ENCODE results near the gene CDON.

The CDON gene

GRCh38 chr11:126101251-126101929 is 38.7 kb upstream of the CDON start:
- Histone ChIP-seq H3K4ac (ENCODE audit: low read depth, low read length) (no peak overlapping the region), H3K4me1 (ENCODE audit: control insufficient read depth, low read depth, low read length) (peaks cover 15% of the 10 kb centered on the region)
- DNase-seq = no peak

DNA sequence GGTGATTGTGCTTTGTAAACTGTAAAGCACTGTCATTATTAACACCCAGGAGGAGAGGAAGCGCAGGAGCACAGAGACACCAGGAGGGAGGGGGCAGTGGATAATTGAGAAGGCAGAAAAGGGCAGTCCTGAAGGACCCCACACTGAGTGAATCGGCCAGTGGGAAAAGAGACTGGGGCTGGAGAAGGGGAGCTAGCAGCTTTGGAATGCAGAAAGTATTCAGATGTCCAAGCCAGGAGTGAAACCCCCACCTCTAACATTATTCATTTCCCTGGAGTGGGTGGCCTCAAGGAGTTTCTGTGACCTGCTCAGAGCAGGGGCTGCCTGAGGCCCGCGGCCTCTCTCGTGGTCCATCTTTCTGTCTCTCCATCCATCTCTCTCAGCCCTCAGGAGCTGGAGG is 38.0 kb upstream of the CDON start:
- H3K23ac ChIP-seq (ENCODE audit: low read length) = no peak overlapping the region

More at GRCh38 chr11:126101251-126101929, 38.7 kb upstream of the CDON start:
- no peak overlapping the region for H4K8ac ChIP-seq (ENCODE audit: low read depth, low read length)
- no peak overlapping the region for H3K9ac ChIP-seq (ENCODE audit: low read length)
- H3K4me2 ChIP-seq (ENCODE audit: low read length) = no peak overlapping the region
- H4K5ac ChIP-seq (ENCODE audit: low read length) = no peak overlapping the region
- no peaks in the 10 kb centered on the region for H3K79me2 ChIP-seq (ENCODE audit: control insufficient read depth, insufficient read depth, low read length)
- H3K27me3 ChIP-seq (ENCODE audit: insufficient read depth, low read length, poor library complexity) = no peaks in the 10 kb centered on the region
- H2BK120ac ChIP-seq (ENCODE audit: low read depth, low read length) = no peak overlapping the region
- no peak overlapping the region for H3K18ac ChIP-seq (ENCODE audit: low read length)
- no peaks in the 10 kb centered on the region for H3K36me3 ChIP-seq (ENCODE audit: control insufficient read depth, insufficient read depth, low read length)
- no peak overlapping the region for H2BK5ac ChIP-seq (ENCODE audit: low read length)
- no CpG with 5 or more reads among the region's 11 CpGs for WGBS (ENCODE audit: extremely low coverage, insufficient coverage, low lambda C conversion rate)
- H3K79me1 ChIP-seq (ENCODE audit: low read length) = no peaks in the 10 kb centered on the region
- peak overlapping the region; percentile 46 for H3K56ac ChIP-seq (ENCODE audit: low read length)
- no peak overlapping the region for H2BK15ac ChIP-seq (replicated peaks; ENCODE audit: low read depth)
- no peak overlapping the region for H3K4me3 ChIP-seq (ENCODE audit: low read length)
- H3K23ac ChIP-seq (ENCODE audit: low read length) = no peak overlapping the region
- H3K27ac ChIP-seq (ENCODE audit: low read depth, low read length) = no peak overlapping the region
- H2AK5ac ChIP-seq (ENCODE audit: low read length) = no peak overlapping the region

DNA sequence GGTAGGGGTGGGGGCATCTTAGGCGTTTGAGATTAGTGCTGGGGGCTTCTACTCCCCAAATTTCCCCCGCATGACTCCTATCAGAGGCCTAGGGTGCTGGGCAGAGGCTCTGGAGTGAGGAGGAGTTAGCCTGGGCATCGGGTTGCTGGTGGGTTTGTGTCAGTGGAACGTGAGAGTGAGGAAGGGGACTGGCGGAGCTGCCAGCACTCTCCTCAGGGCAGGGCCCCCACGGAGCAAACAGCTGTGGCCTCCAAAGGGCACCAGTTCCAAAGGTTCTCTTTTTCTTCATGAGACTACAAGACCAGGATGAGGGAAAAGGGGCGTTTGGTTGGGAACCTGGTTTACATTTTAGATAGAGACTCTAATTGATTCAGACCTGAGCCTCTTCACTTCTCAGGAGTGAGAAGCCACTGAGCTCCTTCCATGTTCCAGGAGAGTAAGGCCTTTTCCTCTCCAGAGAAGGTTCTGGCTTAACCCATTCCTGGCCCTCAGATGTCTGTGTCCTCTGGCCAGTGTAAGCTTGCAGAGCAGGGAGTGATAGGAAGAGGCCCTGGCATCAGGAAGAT is 35.6 kb upstream of the CDON start:
- no peaks in the 10 kb centered on the region for H3K36me3 ChIP-seq (ENCODE audit: control insufficient read depth, insufficient read depth, low read length)

More for the DNA sequence above, 38.0 kb upstream of the CDON start:
- Histone ChIP-seq H4K5ac (ENCODE audit: low read length) (no peak overlapping the region), H3K79me2 (ENCODE audit: control insufficient read depth, insufficient read depth, low read length) (no peaks in the 10 kb centered on the region), H2AK5ac (ENCODE audit: low read length) (no peak overlapping the region), H3K9ac (ENCODE audit: low read length) (no peak overlapping the region), H4K8ac (ENCODE audit: low read depth, low read length) (no peak overlapping the region), H2BK5ac (ENCODE audit: low read length) (no peak overlapping the region), H3K27me3 (ENCODE audit: insufficient read depth, low read length, poor library complexity) (no peaks in the 10 kb centered on the region), H3K18ac (ENCODE audit: low read length) (no peak overlapping the region), H3K4me2 (ENCODE audit: low read length) (no peak overlapping the region), H2BK15ac (replicated peaks; ENCODE audit: low read depth) (no peak overlapping the region), H3K4ac (ENCODE audit: low read depth, low read length) (no peak overlapping the region), H2BK120ac (ENCODE audit: low read depth, low read length) (no peak overlapping the region), H3K4me1 (ENCODE audit: control insufficient read depth, low read depth, low read length) (peaks cover 15% of the 10 kb centered on the region), H3K79me1 (ENCODE audit: low read length) (no peaks in the 10 kb centered on the region), H3K27ac (ENCODE audit: low read depth, low read length) (no peak overlapping the region), H3K56ac (ENCODE audit: low read length) (peak overlapping the region; percentile 37), H3K36me3 (ENCODE audit: control insufficient read depth, insufficient read depth, low read length) (no peaks in the 10 kb centered on the region), H3K4me3 (ENCODE audit: low read length) (no peak overlapping the region)
- WGBS (ENCODE audit: extremely low coverage, insufficient coverage, low lambda C conversion rate) = no CpG with 5 or more reads among the region's 5 CpGs
- no peak for DNase-seq

DNA sequence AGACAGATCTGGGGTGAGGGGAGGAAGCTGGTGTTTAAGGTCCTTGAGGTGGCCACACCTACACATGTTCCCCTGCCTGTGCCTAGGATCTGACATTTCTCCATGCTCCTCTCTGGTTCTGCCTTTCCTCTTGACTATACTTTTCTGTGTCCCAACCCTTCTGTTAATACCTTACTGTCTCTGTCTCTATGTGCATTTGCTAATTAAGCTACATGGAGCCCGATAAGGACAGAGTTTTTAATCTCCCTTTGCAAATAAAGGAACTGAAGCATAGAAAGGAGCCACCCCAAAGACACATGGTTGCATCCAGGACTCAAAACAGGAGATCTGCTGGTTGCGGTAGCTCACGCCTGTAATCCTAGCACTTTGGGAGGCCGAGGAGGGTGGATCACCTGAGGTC is 33.1 kb upstream of the CDON start:
- Histone ChIP-seq H3K4me1 (ENCODE audit: control insufficient read depth, low read depth, low read length) (peaks cover 2% of the 10 kb centered on the region), H3K23ac (ENCODE audit: low read length) (no peak overlapping the region), H3K79me1 (ENCODE audit: low read length) (no peaks in the 10 kb centered on the region), H2BK5ac (ENCODE audit: low read length) (no peak overlapping the region), H2AK5ac (ENCODE audit: low read length) (no peak overlapping the region), H3K36me3 (ENCODE audit: control insufficient read depth, insufficient read depth, low read length) (no peaks in the 10 kb centered on the region), H3K9ac (ENCODE audit: low read length) (no peak overlapping the region), H3K56ac (ENCODE audit: low read length) (no peak overlapping the region), H3K79me2 (ENCODE audit: control insufficient read depth, insufficient read depth, low read length) (no peaks in the 10 kb centered on the region), H4K8ac (ENCODE audit: low read depth, low read length) (no peak overlapping the region), H3K27ac (ENCODE audit: low read depth, low read length) (no peak overlapping the region), H2BK120ac (ENCODE audit: low read depth, low read length) (no peak overlapping the region), H3K27me3 (ENCODE audit: insufficient read depth, low read length, poor library complexity) (no peaks in the 10 kb centered on the region), H3K4ac (ENCODE audit: low read depth, low read length) (no peak overlapping the region), H3K18ac (ENCODE audit: low read length) (no peak overlapping the region), H3K4me2 (ENCODE audit: low read length) (no peak overlapping the region), H3K4me3 (ENCODE audit: low read length) (no peak overlapping the region), H2BK15ac (replicated peaks; ENCODE audit: low read depth) (no peak overlapping the region), H4K5ac (ENCODE audit: low read length) (no peak overlapping the region)
- no CpG with 5 or more reads among the region's 4 CpGs for WGBS (ENCODE audit: extremely low coverage, insufficient coverage, low lambda C conversion rate)
- DNase-seq = no peak

More for the DNA sequence above, 35.6 kb upstream of the CDON start:
- peaks cover 2% of the 10 kb centered on the region for H3K4me1 ChIP-seq (ENCODE audit: control insufficient read depth, low read depth, low read length)
- no peaks in the 10 kb centered on the region for H3K27me3 ChIP-seq (ENCODE audit: insufficient read depth, low read length, poor library complexity)
- DNase-seq = no peak
- no peak overlapping the region for H3K9ac ChIP-seq (ENCODE audit: low read length)
- no peak overlapping the region for H4K5ac ChIP-seq (ENCODE audit: low read length)
- no peak overlapping the region for H3K56ac ChIP-seq (ENCODE audit: low read length)
- no peak overlapping the region for H3K18ac ChIP-seq (ENCODE audit: low read length)
- no peak overlapping the region for H3K4me3 ChIP-seq (ENCODE audit: low read length)
- no peak overlapping the region for H2BK120ac ChIP-seq (ENCODE audit: low read depth, low read length)
- no peak overlapping the region for H3K23ac ChIP-seq (ENCODE audit: low read length)
- H3K27ac ChIP-seq (ENCODE audit: low read depth, low read length) = no peak overlapping the region
- no peak overlapping the region for H3K4ac ChIP-seq (ENCODE audit: low read depth, low read length)
- no peak overlapping the region for H4K8ac ChIP-seq (ENCODE audit: low read depth, low read length)
- H3K79me1 ChIP-seq (ENCODE audit: low read length) = no peaks in the 10 kb centered on the region
- no peak overlapping the region for H2BK15ac ChIP-seq (replicated peaks; ENCODE audit: low read depth)
- no CpG with 5 or more reads among the region's 7 CpGs for WGBS (ENCODE audit: extremely low coverage, insufficient coverage, low lambda C conversion rate)
- H3K4me2 ChIP-seq (ENCODE audit: low read length) = no peak overlapping the region
- H2BK5ac ChIP-seq (ENCODE audit: low read length) = no peak overlapping the region
- H3K79me2 ChIP-seq (ENCODE audit: control insufficient read depth, insufficient read depth, low read length) = no peaks in the 10 kb centered on the region
- H2AK5ac ChIP-seq (ENCODE audit: low read length) = no peak overlapping the region

DNA sequence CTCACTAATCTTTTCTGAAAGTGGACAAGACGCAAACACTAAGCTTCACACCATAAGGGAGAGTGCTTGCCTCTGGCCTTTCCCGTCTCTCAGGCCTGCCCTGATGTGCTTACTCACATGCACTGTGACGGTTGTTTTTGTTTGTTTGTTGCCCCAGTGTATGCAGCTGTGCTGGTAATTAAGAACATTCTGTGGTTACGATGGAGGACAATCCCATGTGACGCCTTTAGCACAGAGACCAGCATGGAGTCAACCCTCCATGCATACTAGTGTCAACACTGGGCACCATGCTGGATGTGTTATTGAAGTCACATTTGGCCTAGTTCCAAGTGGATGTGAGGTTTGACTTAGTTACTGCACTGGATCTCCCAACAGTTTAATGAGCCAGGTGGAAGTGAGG is 27.8 kb upstream of the CDON start:
- Histone ChIP-seq H4K8ac (ENCODE audit: low read depth, low read length) (no peak overlapping the region), H2BK120ac (ENCODE audit: low read depth, low read length) (no peak overlapping the region), H3K27ac (ENCODE audit: low read depth, low read length) (no peak overlapping the region), H2BK5ac (ENCODE audit: low read length) (no peak overlapping the region), H4K5ac (ENCODE audit: low read length) (no peak overlapping the region), H3K79me1 (ENCODE audit: low read length) (no peaks in the 10 kb centered on the region), H3K27me3 (ENCODE audit: insufficient read depth, low read length, poor library complexity) (no peaks in the 10 kb centered on the region), H3K36me3 (ENCODE audit: control insufficient read depth, insufficient read depth, low read length) (no peaks in the 10 kb centered on the region), H3K23ac (ENCODE audit: low read length) (no peak overlapping the region), H3K9ac (ENCODE audit: low read length) (no peak overlapping the region), H3K4me2 (ENCODE audit: low read length) (no peak overlapping the region), H3K56ac (ENCODE audit: low read length) (no peak overlapping the region), H3K18ac (ENCODE audit: low read length) (no peak overlapping the region), H2BK15ac (replicated peaks; ENCODE audit: low read depth) (no peak overlapping the region), H3K4me1 (ENCODE audit: control insufficient read depth, low read depth, low read length) (no peaks in the 10 kb centered on the region), H3K79me2 (ENCODE audit: control insufficient read depth, insufficient read depth, low read length) (no peaks in the 10 kb centered on the region), H3K4ac (ENCODE audit: low read depth, low read length) (no peak overlapping the region), H2AK5ac (ENCODE audit: low read length) (no peak overlapping the region), H3K4me3 (ENCODE audit: low read length) (no peak overlapping the region)
- DNase-seq = no peak
- no CpG with 5 or more reads among the region's 5 CpGs for WGBS (ENCODE audit: extremely low coverage, insufficient coverage, low lambda C conversion rate)

DNA sequence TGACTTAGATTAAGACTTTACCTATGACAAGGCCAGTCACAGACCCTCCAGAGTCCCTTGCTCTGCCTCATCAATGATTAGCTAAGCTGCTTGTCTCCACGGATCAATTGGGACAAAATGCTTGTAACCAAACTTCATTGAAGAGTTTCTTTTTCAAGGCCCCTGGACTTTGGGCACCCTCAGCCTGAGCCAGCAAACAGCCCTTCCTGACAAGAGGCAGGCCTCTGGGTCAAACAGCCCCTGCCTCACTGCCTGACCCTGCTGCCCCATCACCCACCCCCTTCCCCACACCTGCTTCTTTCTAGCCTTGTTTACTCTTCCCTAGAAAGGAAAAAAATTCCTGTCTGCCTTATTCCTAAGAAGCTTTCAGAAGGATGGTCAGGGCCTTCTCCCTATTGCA is 26.3 kb upstream of the CDON start:
- no peaks in the 10 kb centered on the region for H3K4me1 ChIP-seq (ENCODE audit: control insufficient read depth, low read depth, low read length)
- H3K27ac ChIP-seq (ENCODE audit: low read depth, low read length) = no peak overlapping the region
- no CpG with 5 or more reads among the region's 1 CpG for WGBS (ENCODE audit: extremely low coverage, insufficient coverage, low lambda C conversion rate)
- no peak overlapping the region for H3K4ac ChIP-seq (ENCODE audit: low read depth, low read length)
- H3K79me1 ChIP-seq (ENCODE audit: low read length) = no peaks in the 10 kb centered on the region
- no peak overlapping the region for H4K5ac ChIP-seq (ENCODE audit: low read length)
- H2AK5ac ChIP-seq (ENCODE audit: low read length) = no peak overlapping the region
- no peak overlapping the region for H3K9ac ChIP-seq (ENCODE audit: low read length)
- H3K4me3 ChIP-seq (ENCODE audit: low read length) = no peak overlapping the region
- H4K8ac ChIP-seq (ENCODE audit: low read depth, low read length) = no peak overlapping the region
- H3K27me3 ChIP-seq (ENCODE audit: insufficient read depth, low read length, poor library complexity) = no peaks in the 10 kb centered on the region
- no peak overlapping the region for H2BK120ac ChIP-seq (ENCODE audit: low read depth, low read length)
- no peak overlapping the region for H3K56ac ChIP-seq (ENCODE audit: low read length)
- no peak overlapping the region for H2BK15ac ChIP-seq (replicated peaks; ENCODE audit: low read depth)
- no peak overlapping the region for H3K18ac ChIP-seq (ENCODE audit: low read length)
- H2BK5ac ChIP-seq (ENCODE audit: low read length) = no peak overlapping the region
- no peak overlapping the region for H3K23ac ChIP-seq (ENCODE audit: low read length)
- no peaks in the 10 kb centered on the region for H3K79me2 ChIP-seq (ENCODE audit: control insufficient read depth, insufficient read depth, low read length)
- no peak overlapping the region for H3K4me2 ChIP-seq (ENCODE audit: low read length)
- DNase-seq = no peak
- H3K36me3 ChIP-seq (ENCODE audit: control insufficient read depth, insufficient read depth, low read length) = no peaks in the 10 kb centered on the region
